HUES6 (cell line): Measurements from ENCODE around the gene LOXL3.

Source experiments
- H3K27ac ChIP-seq: 2 replicates; pipeline ENCODE4 v1.7.0; 2013; ENCODE audit warnings: low read depth, mild to moderate bottlenecking, low read length, inconsistent platforms
- H3K27me3 ChIP-seq: 2 replicates; pipeline ENCODE4 v1.6.1; 2013; ENCODE audit warnings: low read length; ENCODE audit not compliant: control insufficient read depth, insufficient read depth
- H3K36me3 ChIP-seq: 2 replicates; pipeline ENCODE4 v1.6.1; 2013; ENCODE audit warnings: low read length; ENCODE audit not compliant: control insufficient read depth, insufficient read depth
- H3K4me1 ChIP-seq: 2 replicates; pipeline ENCODE4 v1.6.1; 2013; ENCODE audit warnings: low read length; ENCODE audit not compliant: control insufficient read depth, insufficient read depth
- H3K4me3 ChIP-seq: 2 replicates; pipeline ENCODE4 v1.5.1; 2013; ENCODE audit warnings: low read depth, low read length
- H3K9ac ChIP-seq: one replicate; pipeline ENCODE4 v1.6.1; 2013; ENCODE audit warnings: mild to moderate bottlenecking, low read length
- H3K9me3 ChIP-seq: 2 replicates; pipeline ENCODE4 v1.6.1; 2013; ENCODE audit warnings: low read depth, low read length; ENCODE audit not compliant: control insufficient read depth, insufficient read depth

LOXL3 gene

GRCh38 chr2:74584088-74584645 is 30.4 kb upstream of the LOXL3 start:
- Histone ChIP-seq H3K36me3 (no peaks in the 10 kb centered on the region), H3K27ac (no peak overlapping the region), H3K4me3 (no peak overlapping the region), H3K27me3 (no peaks in the 10 kb centered on the region), H3K4me1 (peaks cover 20% of the 10 kb centered on the region), H3K9ac (no peak overlapping the region), H3K9me3 (no peaks in the 10 kb centered on the region)

- Histone ChIP-seq H3K27ac (no peak overlapping the region), H3K36me3 (no peaks in the 10 kb centered on the region), H3K4me3 (no peak overlapping the region), H3K27me3 (no peaks in the 10 kb centered on the region), H3K4me1 (peaks cover 20% of the 10 kb centered on the region), H3K9me3 (no peaks in the 10 kb centered on the region), H3K9ac (no peak overlapping the region)
Measured at GRCh38 chr2:74583504-74583903, 29.8 kb upstream of the LOXL3 start.

- no peaks in the 10 kb centered on the region for H3K9me3 ChIP-seq
- no peak overlapping the region for H3K27ac ChIP-seq
- no peak overlapping the region for H3K4me3 ChIP-seq
- H3K27me3 ChIP-seq, result no peaks in the 10 kb centered on the region
- H3K36me3 ChIP-seq, result no peaks in the 10 kb centered on the region
- H3K9ac ChIP-seq, result no peak overlapping the region
- H3K4me1 ChIP-seq, result peaks cover 20% of the 10 kb centered on the region
Measured at GRCh38 chr2:74582184-74582583, 28.4 kb upstream of the LOXL3 start.

- no peaks in the 10 kb centered on the region for H3K27me3 ChIP-seq
- no peaks in the 10 kb centered on the region for H3K9me3 ChIP-seq
- H3K36me3 ChIP-seq, result no peaks in the 10 kb centered on the region
- H3K9ac ChIP-seq, result no peak overlapping the region
- H3K4me1 ChIP-seq, result peaks cover 20% of the 10 kb centered on the region
- no peak overlapping the region for H3K4me3 ChIP-seq
- no peak overlapping the region for H3K27ac ChIP-seq
Measured at GRCh38 chr2:74581463-74581862, 27.7 kb upstream of the LOXL3 start.

- Histone ChIP-seq H3K27ac (no peak overlapping the region), H3K4me1 (peaks cover 7% of the 10 kb centered on the region; the same call in 1 of the 2 replicates), H3K9ac (no peak overlapping the region), H3K9me3 (no peaks in the 10 kb centered on the region), H3K36me3 (no peaks in the 10 kb centered on the region), H3K4me3 (no peak overlapping the region), H3K27me3 (no peaks in the 10 kb centered on the region; the same call in 1 of the 2 replicates)
Measured at GRCh38 chr2:74578408-74578807, 24.7 kb upstream of the LOXL3 start.

- Histone ChIP-seq H3K27ac (no peak overlapping the region), H3K36me3 (no peaks in the 10 kb centered on the region), H3K4me1 (peaks cover 4% of the 10 kb centered on the region; the same call in 1 of the 2 replicates), H3K9me3 (no peaks in the 10 kb centered on the region), H3K4me3 (no peak overlapping the region), H3K9ac (no peak overlapping the region), H3K27me3 (no peaks in the 10 kb centered on the region; the same call in 1 of the 2 replicates)
Measured at GRCh38 chr2:74577448-74577847, 23.7 kb upstream of the LOXL3 start.

GRCh38 chr2:74576863-74577229 is 23.1 kb upstream of the LOXL3 start:
- Histone ChIP-seq H3K9ac (no peak overlapping the region), H3K27me3 (no peaks in the 10 kb centered on the region; the same call in 1 of the 2 replicates), H3K27ac (no peak overlapping the region), H3K4me1 (peaks cover 4% of the 10 kb centered on the region; the same call in 1 of the 2 replicates), H3K9me3 (no peaks in the 10 kb centered on the region), H3K36me3 (no peaks in the 10 kb centered on the region), H3K4me3 (no peak overlapping the region)

- Histone ChIP-seq H3K9ac (no peak overlapping the region), H3K4me1 (peaks cover 4% of the 10 kb centered on the region; the same call in 1 of the 2 replicates), H3K9me3 (no peaks in the 10 kb centered on the region), H3K4me3 (no peak overlapping the region), H3K27me3 (no peaks in the 10 kb centered on the region; the same call in 1 of the 2 replicates), H3K36me3 (no peaks in the 10 kb centered on the region), H3K27ac (no peak overlapping the region)
Measured at GRCh38 chr2:74576211-74576862, 22.6 kb upstream of the LOXL3 start.

GRCh38 chr2:74575320-74575719 is 21.6 kb upstream of the LOXL3 start:
- no peaks in the 10 kb centered on the region; the same call in 1 of the 2 replicates for H3K27me3 ChIP-seq

GRCh38 chr2:74573747-74574562 is 20.2 kb upstream of the LOXL3 start:
- no peak overlapping the region for H3K4me3 ChIP-seq
- H3K4me1 ChIP-seq, result peaks cover 4% of the 10 kb centered on the region; the same call in 1 of the 2 replicates
- H3K27ac ChIP-seq, result no peak overlapping the region

More at GRCh38 chr2:74575320-74575719, 21.6 kb upstream of the LOXL3 start:
- H3K9ac ChIP-seq, result no peak overlapping the region
- H3K36me3 ChIP-seq, result no peaks in the 10 kb centered on the region
- H3K27ac ChIP-seq, result no peak overlapping the region
- H3K4me1 ChIP-seq, result peaks cover 4% of the 10 kb centered on the region; the same call in 1 of the 2 replicates
- H3K9me3 ChIP-seq, result no peaks in the 10 kb centered on the region
- no peak overlapping the region for H3K4me3 ChIP-seq

More at GRCh38 chr2:74573747-74574562, 20.2 kb upstream of the LOXL3 start:
- Histone ChIP-seq H3K36me3 (no peaks in the 10 kb centered on the region), H3K9ac (no peak overlapping the region), H3K9me3 (no peaks in the 10 kb centered on the region), H3K27me3 (no peaks in the 10 kb centered on the region; the same call in 1 of the 2 replicates)
